NCI-H510A (cell line): ENCODE results near the gene ELL2.

ENCODE experiments used
- DNase-seq: peaks from one replicate; lab custom pipeline; 2025; lab: John Stamatoyannopoulos, UW

Gene ELL2

DNA sequence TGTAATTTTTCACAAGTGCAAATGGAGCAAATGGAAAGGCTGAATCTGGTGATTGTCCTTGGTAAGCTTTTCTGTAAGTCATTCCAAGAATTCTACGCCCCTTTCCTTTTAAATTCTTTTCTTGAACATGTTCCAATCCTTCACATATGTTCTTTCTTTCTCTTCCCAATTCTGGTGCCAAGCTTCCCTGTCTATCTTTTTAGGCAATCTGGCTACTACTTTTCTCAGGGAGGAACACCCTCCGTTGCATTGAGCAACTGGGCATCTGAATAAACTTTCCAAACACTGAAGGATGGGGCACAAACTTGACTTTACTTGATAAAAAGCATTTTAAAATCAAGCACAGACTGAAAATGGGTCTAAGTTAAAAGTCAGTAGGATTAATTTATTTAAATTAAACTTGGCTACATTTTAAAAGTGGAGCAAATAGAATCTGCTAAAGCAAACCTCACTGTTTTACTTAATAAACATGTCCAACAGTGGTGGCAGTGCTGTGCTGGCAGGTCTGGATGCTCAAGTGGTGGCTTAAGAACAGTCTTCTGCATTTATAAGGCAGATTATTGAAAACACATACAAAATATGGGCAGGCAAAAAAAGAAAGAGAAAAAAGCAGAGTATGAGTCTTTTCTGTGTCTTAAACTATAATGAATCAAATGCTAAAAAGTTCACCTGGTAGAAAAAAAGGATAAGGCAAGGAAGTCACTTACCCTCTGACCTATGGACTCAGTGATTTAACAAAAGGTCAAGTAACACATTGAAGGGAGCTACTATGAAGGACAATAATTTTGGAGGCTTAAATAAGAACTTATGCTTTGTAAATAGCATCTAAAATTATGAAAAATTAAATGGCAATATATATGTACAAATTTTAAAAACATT lies 5.4 kb downstream of the ELL2 start:
- DNase-seq, result no peak

DNA sequence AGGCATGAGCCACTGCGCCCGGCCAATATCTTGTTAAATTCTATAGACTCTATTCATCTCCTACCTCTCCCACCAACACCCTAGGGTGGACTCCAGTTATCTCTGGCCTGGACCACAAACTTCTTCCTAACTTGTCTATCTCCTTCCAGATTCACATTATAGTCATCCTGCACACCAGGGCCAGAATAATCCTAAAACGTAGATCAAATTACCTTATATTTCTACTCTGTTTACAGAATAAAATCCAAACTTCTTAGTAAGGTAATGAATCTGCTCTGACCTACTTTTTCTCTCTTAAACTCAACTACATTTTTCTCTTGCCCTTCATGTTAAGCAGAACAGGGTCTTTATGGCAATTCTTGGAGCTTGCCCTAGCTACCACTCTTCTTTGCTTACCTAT lies 6.9 kb downstream of the ELL2 start:
- DNase-seq, result no peak

DNA sequence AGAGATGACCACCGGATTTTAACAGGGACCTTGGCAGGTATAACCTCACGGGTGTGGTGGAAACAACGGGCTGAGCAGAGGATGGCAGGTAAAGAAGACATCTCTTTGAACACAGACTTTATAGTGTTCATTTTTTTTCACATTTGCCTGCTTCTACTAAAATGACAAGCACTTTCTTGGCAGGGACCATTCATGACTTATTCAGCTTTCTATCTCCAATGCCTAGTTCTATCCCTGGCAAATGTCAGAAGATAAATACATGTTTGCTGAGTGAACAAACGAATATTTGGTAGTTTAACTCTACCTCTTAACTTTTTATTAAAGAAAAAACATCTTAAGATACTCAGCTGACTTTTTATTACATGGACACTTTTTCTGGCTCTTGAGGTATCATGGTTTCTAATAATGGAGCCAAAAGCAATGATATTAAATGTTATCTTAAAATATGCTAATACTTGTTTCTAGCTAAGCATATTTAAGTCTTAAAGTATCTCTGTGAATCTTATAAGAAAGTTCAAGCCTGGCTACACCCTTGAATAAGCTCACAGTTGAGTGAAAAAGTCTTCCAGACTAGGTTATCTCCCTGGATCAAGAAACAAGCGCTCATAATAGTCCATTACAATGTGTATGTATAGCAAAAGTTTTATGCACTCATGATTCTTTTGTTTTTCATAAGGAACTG lies 8.5 kb downstream of the ELL2 start:
- no peak for DNase-seq

DNA sequence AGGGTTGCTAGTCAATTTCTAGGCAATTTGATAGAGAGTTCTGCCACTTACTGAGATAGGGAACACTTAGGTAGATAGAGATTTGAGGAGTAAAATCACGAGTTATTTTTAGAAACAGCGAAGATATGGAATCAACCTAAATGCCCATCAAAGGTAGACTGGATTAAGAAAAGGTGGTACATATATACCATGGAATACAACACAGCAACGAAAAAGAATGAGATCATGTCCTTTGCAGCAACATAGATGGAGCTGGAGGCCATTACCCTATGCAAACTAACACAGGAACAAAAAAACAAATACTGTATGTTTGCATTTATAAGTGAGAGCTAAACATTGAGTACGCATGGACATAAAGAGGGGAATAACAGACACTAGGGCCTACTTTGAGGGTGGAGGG lies 9.7 kb downstream of the ELL2 start:
- DNase-seq, result no peak

DNA sequence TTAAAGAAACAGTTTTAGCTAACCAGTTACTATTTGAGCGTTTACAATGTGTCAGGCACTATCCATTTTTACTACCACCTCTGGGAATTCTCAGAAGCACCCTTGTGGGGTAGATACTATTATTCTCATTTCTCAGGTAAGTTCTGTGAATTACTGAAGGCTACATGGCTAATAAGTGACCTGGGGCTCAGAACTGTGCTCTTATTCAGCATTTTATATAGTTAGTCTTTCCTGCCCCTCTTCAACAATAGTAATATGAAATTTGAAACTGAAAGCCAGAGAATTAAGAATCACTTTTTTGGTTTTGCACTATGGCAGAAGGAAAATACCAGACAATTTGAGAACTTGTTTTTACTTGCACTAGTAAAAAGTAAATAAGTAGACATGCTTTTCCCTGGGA lies 11.8 kb downstream of the ELL2 start:
- no peak for DNase-seq

DNA sequence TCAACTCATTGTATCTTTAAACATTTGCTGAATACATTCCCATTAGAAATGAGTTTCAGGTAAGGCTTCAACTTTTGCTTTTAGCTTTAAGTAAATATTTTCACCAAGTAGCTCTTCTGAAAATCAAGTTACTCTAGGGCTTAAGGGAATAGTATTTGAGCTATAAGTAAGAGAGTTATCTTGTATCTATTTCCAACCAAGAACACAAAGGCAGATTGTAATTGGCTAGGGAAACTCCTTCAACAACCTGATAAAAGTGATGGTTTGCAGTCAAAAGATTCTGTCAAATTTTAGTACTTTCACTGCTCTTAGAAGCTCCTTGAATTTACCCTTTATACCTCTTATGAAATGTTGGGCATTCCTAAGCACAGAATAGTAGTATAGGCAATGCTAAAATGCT lies 13.0 kb downstream of the ELL2 start:
- DNase-seq, result no peak

DNA sequence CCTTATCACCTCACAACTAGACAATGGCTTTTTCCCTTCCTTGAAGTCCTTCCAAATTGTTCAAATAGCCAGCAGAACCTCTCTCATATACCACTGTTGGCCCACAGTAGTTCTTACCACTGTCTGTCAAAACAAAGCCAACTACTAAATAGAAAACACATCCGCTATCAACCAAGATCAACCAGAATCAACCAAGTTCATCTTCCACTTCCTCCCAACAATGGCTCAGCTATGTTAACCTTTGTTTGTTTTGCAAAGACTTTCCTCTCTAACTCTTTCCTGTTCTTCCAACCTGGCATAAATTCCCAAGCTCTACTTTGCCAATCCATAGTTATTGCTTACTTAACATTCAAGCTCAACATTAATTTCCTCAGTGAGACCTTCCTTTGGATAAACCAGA lies 15.2 kb downstream of the ELL2 start:
- no peak for DNase-seq

DNA sequence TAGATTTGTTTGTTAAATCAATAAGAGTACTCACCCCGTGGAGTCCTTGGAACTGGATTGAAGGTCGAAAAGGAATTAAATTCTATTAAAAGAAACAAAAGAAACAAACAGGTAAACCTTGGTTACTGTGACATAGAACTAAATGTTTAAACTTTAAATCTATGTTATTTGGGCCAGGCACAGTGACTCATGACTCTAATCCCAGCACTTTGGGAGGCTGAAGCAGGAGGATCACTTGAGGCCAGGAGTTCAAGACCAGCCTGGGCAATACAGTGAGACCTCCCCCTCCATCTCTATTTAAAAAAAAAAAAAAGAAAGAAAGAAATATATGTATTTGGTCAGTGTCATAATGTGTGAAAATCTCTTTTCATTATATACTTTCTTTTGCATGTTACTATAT lies 18.7 kb downstream of the ELL2 start:
- no peak for DNase-seq

DNA sequence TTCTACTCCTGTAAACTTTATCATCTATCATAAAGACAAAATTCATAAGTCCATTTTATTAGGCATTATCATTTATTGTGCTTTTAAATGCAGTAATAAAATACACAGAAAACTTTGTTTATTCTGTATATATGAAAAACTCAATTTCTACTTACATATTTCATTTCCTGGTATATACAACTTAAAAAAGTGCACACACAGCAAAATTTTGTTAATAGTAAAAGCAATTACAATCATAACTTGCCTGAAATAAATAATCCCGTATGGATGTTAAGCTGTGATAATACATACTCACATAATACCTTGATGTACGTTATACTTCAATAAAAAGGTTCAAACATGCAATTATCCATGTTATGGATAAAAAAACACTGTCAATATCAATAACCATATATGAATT lies 19.2 kb downstream of the ELL2 start:
- DNase-seq, result no peak

DNA sequence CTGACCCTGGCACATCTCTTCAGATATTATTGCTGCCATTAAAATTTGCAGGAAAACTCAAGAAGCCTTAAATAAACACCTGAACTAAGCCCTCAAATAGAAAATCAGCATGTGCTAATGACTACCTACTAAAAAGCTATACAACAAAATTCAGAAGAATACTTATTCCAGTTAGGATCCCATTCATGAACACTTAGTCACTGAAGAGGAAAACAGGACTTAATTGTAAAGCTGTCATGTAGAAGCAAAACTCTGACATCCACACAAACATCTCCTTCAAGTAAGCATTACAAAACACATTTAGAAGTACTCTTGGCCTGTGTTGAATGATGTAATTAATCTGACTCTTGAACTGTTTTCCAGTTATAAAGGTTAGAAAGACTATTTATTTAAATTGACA lies 19.9 kb downstream of the ELL2 start:
- no peak for DNase-seq

DNA sequence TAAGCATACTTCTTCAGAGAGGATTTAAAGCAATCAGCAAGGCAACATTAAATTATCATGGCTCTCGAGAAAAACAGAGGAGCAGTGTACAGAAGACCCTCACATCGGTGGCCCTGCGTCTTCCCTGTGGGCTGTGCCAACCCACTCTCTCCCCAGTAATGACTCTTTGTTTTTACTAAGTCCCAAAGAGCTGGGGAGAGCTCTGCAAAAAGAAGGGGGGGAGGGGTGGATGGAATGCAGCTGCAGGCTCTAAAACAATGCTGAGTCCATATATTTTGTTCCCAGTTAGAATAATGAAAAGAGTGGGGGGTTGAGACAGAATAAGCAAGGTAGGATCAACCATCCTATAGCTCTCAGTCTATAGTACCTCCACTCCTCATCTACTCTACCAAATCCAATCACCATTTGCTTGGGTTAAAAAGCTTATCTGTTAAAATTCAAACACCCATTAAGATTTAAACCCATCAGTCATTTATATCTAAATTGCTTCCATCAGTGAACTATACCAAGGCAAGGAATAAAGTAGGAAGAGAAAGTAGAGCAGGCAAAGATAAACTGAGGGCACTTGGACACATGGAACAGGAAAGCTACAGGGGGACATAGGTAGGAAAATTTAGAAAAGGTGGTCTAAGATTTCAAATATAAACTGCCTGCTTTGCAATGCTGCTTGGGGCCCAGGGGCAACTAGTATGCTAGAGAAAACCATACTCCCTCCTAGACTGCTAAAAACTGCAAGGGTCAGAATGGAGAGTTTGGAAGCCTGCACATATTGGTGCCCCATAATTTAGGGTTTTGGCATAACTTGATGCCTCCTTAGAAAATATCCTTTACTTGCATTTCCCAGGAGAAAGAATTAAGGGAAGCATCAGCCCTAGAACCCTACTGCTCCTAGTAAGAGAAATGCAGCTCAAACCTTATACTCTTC lies 20.6 kb downstream of the ELL2 start:
- DNase-seq, result no peak

DNA sequence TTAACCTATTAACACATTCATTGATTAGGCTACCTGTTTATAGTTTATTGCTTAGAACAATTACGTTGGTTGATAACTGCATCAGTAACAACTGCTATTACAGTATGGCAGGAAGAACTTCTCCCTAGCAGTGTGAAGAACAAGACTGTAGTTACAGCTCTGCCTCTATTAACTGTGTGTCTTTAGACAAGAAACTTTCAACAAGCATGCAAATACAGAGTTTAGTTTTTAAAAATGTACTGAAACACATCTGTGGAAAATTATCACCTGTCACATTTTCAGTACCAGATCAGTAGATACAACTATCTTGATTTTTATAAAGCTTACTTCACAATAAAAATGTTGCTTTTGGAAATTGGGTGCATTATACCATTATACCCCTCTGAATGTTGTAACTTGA lies 22.2 kb downstream of the ELL2 start:
- DNase-seq, result no peak

DNA sequence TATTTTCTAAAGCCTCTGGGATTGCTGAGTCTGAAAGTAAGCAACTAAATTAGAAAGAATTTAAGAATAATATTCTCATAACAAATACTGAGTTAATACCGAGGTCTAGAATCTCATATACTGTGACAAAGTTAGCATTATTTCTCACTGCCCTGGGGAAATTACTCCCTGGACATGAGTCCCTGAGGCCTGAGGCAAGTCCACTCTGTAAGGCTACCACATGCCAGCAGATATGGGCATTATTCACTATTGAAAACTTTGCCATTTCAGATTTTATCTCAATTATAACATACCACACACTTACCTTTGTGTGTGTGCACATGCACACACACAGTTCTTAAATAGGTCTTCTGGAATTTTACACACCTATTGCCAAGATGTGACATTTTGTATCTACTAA lies 22.9 kb downstream of the ELL2 start:
- no peak for DNase-seq

DNA sequence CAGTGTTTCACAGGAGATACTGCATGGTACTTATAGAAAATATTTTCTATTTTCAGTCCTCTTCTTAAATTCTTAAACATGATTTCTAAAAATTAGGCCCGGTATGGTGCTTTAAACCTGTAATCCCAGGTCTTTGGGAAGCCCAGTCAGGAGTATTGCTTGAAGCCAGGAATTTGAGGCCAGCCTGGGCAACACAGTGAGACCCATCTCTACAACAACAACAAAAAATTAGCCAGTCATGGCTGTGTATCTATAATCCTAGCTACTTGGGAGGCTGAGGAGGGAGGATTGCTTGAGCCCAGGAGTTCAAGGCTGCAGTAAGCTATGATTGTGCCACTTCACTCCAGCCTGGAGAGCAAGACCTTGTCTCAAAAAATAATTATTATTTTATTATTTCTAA lies 23.3 kb downstream of the ELL2 start:
- DNase-seq, result no peak

DNA sequence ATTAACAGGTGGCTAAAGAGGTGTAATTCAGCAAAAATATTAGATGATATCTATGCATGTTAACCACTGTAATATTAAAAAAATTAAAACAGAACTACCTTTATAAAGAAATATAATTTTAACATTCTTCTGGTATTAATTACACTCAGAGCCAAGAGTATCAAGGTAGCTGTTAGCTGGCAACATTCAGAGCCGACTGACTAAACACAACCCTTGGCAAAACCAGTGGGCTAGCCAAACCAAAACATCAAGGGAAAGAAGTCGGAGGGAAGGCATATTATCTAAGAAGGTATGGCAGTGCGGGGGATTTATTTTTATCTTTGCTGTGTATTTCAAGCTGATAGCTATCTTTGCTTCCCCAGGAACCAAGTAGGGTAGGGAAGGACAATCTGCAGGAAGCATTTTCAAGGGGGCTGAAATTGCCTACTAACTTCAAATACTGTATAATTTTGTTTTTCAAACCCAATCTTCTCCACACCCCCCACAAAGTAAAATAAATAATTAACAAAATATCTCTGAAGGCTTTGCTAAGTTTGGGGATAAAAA lies 24.0 kb downstream of the ELL2 start:
- no peak for DNase-seq

DNA sequence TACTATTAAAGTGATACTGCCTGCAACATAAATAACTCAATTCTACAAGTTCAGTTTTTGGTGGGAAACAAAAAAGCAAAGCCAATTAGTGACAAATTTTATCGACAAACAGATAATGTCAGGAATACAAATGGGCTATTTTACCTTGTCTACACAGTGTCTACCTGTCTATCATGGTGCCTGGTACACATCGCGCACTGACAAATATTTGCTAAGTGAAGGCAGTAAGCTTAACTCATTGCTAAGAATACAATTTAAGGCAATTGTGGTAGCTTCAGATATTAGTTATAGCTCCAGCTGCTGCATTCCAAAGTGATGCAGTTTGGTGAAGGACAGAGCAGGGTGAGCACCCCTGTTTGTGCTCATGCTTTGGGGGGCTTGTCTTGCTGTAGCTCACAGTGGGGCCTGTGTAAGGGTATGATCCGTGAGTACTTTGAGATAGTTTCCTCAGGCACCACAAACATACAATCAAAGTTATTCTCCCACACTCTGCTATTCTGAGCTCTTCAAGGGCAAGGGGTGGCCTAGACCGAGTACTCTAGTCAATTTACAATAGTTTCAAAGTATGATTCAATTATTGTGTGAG lies 24.7 kb downstream of the ELL2 start:
- DNase-seq, result no peak

DNA sequence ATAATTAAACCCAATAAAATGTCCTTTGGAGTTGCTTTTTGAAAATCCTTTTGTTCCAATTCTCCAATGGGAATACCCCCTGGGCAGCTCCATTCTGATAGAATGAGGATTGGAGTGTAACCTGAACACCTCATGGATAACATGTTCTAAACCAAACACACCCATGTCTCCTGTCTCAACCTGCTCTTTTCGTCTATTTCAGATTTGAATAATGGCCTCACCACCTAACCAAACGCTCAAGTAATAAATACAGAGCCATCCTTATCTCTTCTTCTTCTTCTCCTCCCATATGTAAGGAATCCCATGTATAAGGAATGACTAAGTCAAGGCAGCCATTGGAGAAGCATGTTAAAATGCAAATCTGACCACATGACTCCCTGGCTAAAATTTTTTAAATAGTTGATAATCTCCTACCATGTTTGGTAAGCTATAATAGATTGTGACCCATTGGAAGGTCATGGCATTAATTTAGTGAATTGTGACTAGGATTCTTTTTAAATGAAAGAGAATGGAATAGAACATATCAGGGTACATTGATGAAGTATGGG lies 26.0 kb downstream of the ELL2 start:
- DNase-seq, result no peak

DNA sequence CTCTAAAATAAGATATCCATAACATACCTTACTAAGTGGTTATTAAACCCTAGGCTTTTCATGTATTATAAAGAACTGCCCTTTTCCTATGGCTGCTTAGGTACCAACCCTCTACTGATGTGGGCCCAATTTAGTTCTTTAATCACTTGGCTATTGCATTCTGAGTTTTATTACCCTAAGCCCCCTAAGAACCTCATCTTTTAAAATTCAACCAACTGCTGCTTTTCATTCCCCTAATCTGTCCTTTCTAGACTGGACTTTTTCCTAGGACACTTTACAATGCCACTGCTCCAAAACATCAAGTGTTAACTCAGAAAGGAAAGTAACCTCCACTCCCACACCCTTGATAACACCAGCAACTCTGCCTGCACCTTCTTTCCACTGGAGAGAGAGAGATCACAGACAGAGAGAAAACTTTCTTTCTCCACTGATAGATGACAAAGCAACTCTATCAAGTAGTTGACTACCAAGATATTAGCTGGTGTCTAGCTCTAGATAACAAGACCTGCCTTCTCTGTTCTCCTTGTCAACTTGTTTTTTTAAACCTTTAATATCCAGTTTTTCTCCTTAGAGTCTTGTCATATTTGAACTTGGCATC lies 27.3 kb downstream of the ELL2 start:
- DNase-seq, result no peak

DNA sequence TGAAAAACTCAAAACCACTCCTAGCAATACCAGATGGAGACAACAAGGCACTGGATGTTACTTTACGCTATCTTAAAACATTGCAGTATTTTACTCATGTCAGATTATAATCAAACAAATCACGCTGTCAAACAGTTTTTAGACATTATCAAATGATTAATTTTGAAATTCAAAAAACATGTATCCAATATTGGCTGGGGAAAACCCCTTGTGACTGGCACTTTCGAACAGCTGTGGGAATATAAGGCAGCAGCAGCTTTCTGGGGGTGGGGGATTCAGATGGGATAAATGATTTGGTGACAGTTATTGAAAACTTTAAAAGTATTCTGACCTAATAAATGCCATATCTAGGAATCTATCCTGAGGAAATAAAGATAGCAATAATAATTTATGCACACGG lies 28.7 kb downstream of the ELL2 start:
- DNase-seq, result no peak

DNA sequence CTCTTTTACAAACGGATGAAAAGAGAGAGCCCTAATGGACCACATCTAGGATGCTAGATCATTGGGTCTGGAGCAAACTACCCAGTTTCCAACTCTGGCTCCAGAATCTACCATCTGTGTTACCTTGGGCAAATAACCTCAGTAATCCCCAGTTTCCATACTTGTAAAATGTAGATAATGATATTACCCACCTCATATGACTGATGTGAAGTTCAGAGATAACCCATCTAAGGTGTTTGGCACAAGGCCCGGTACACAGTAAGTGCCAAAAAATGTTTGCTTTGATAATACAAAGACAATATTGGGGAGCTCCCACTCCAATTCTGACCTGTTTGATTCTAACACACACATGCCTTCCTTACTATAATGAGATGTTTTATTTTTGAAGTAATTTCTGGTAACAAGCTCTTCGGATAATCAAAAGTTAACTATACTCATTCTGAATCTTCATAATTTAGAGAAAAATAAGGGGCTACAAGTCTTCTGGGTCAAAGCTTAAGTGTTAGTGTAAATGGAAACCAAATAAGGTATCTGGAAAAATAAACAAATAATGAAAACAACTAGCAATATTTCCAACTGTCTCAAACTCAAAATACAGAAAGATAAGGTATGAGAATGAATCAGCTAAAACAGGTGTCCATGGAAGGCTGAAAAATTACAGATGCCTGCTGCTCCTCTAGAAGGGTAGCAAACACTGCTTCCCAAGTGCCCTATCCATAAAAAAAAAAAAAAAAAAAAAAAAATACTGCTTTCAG lies 30.4 kb downstream of the ELL2 start:
- DNase-seq, result no peak
